ENCODE measurements around the gene VAMP7.
"Not testable (repeated sequence)": the region's sequence is repeated elsewhere in the genome, so short reads cannot be mapped to it uniquely, and the experiment has no call there.

The VAMP7 gene

GRCh38 chrX:155881158-155881993, at the start of gene VAMP7:
TSS of gene VAMP7 (plus strand) at chrX:155881345. CDS start at chrX:155889467, 8,122 bp downstream.
- DNase-seq, result peak; percentile 84

GRCh38 chrX:155841232-155841631, 39.9 kb upstream of the VAMP7 start:
- DNase-seq, result no peak

GRCh38 chrX:155851786-155852185, 29.4 kb upstream of the VAMP7 start:
- DNase-seq, result not testable (repeated sequence)

- DNase-seq, result no peak
These were observed 23.6 kb upstream of the VAMP7 start for GRCh38 chrX:155857561-155857960.

GRCh38 chrX:155864655-155865054, 16.5 kb upstream of the VAMP7 start:
- no peak for DNase-seq

- no peak for DNase-seq
These were observed 16.0 kb upstream of the VAMP7 start for GRCh38 chrX:155865193-155865592.

GRCh38 chrX:155867821-155868220, 13.3 kb upstream of the VAMP7 start:
- DNase-seq, result no peak

GRCh38 chrX:155870958-155871357, 10.2 kb upstream of the VAMP7 start:
- DNase-seq, result no peak

- DNase-seq, result no peak
These were observed 9.2 kb upstream of the VAMP7 start for GRCh38 chrX:155871934-155872333.

GRCh38 chrX:155873188-155873587, 8.0 kb upstream of the VAMP7 start:
- no peak for DNase-seq

GRCh38 chrX:155874571-155875244, 6.4 kb upstream of the VAMP7 start:
- no peak for DNase-seq

- no peak for DNase-seq
These were observed 4.4 kb upstream of the VAMP7 start for GRCh38 chrX:155876704-155877103.

GRCh38 chrX:155877288-155877687, 3.9 kb upstream of the VAMP7 start:
- DNase-seq, result no peak

GRCh38 chrX:155880586-155881157, 473 bp upstream of the VAMP7 start:
- no peak for DNase-seq

- no peak for DNase-seq
These were observed 5.3 kb downstream of the VAMP7 start for GRCh38 chrX:155886409-155886808.

- no peak for DNase-seq
These were observed 7.0 kb downstream of the VAMP7 start for GRCh38 chrX:155888139-155888538.

- DNase-seq, result no peak
These were observed 8.2 kb downstream of the VAMP7 start for GRCh38 chrX:155889328-155889727.

- no peak for DNase-seq
These were observed 10.5 kb downstream of the VAMP7 start for GRCh38 chrX:155891446-155892210.

- no peak for DNase-seq
These were observed 12.4 kb downstream of the VAMP7 start for GRCh38 chrX:155893521-155893920.

GRCh38 chrX:155896512-155896911, 15.4 kb downstream of the VAMP7 start:
- no peak for DNase-seq

- DNase-seq, result no peak
These were observed 18.2 kb downstream of the VAMP7 start for GRCh38 chrX:155899366-155899765.

- no peak for DNase-seq
These were observed 19.6 kb downstream of the VAMP7 start for GRCh38 chrX:155900765-155901164.

GRCh38 chrX:155907661-155908060, 26.5 kb downstream of the VAMP7 start:
- not testable (repeated sequence) for DNase-seq
